ENCODE results near the gene SF1. TPM values are rescaled to one million over a fixed set of nuclear protein-coding genes. Genes with fewer than 3 reads are reported as not detected.

The SF1 gene
- total and polyA plus RNA-seq, 2 of the 8 experiments (the other 6 are each of a cell fraction or from before 2014, with no cell fraction given) = 72.7 to 353 TPM

DNA sequence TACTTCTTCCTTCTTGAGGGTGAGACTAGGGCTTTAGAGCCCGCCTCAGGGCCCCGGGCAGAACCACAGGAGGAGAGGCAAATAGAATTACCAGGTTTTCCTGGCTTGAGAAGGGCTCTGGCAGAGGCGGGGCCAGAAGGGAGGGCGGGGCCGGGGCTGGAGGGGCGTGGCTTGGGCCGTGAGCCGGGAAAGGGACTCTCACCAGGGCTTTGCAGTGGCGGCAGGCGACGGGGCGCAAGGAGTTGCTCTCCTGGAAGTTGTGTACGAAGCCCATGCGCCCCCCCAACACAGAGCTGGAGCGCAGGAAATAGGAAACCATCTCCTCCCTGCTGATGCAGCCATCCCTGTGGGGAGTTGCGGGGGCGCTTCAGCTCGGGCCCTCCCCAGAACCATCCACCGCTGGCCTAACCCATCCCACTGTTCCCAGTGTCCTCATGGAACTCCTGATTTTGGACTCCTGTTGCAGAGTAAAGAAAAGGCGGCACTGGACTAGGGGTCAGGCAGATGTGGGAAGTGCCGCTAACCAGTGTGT is 48.4 kb downstream of the SF1 start:
- H2AK5ac ChIP-seq (ENCODE audit: low read depth, low read length) = no peak overlapping the region
- no peaks in the 10 kb centered on the region; a peak in 2 of 7 replicates for H3K27me3 ChIP-seq (replicated peaks in 1 of 4; ENCODE audit: control insufficient read depth in 3 of 4, extremely low read depth in 1 of 4, insufficient read depth in 3 of 4, low read length in 3 of 4)
- no peak overlapping the region for H3K14ac ChIP-seq (ENCODE audit: insufficient read length)
- no peaks in the 10 kb centered on the region for H3K79me2 ChIP-seq (ENCODE audit: control insufficient read depth in 1 of 2, insufficient read depth in 2 of 2, low read length in 2 of 2)
- no peaks in the 10 kb centered on the region; the same call in 1 of the 2 replicates for H3K23me2 ChIP-seq (ENCODE audit: low read depth, low read length)
- peak overlapping the region; percentile 56 to 74 for H3K4me2 ChIP-seq (ENCODE audit: insufficient read depth in 1 of 2, low read depth in 2 of 2, low read length in 2 of 2)
- H4K91ac ChIP-seq (replicated peaks; ENCODE audit: insufficient read length, low read length) = peak overlapping the region; percentile 58
- no peak overlapping the region for H2BK120ac ChIP-seq (replicated peaks; ENCODE audit: low read depth, low read length)
- peak overlapping the region; percentile 91; the same call in 1 of the 2 replicates for H2AFZ ChIP-seq (ENCODE audit: low read length)
- peak overlapping the region; percentile 62 for H3K18ac ChIP-seq (ENCODE audit: extremely low read depth, low read length)
- no peak overlapping the region for H3K56ac ChIP-seq (replicated peaks; ENCODE audit: insufficient read length, low read depth, low read length)
- H4K20me1 ChIP-seq (replicated peaks in 1 of 2; ENCODE audit: control insufficient read depth in 1 of 2, insufficient read depth in 2 of 2, low read length in 2 of 2) = no peaks in the 10 kb centered on the region
- no peak overlapping the region for H3K23ac ChIP-seq (ENCODE audit: insufficient read length)
- H3K27ac ChIP-seq (ENCODE audit: low read depth, low read length) = no peak overlapping the region
- H3K4me3 ChIP-seq (ENCODE audit: extremely low read depth in 1 of 4, insufficient read depth in 2 of 4, low read depth in 3 of 4, low read length in 4 of 4) = peak overlapping the region; percentile 16 to 43 (median 29); a peak in 5 of 8 replicates
- ChIA-PET CTCF (ENCODE audit: partially characterized antibody) (interaction anchor here (1.3 to 1.7 kb wide), 2 partner anchors 9 to 11 kb away, joined by 3 to 5 read pairs; no protein-coding TSS in a partner anchor), POLR2A (ENCODE audit: partially characterized antibody) (interaction anchor here (0.9 to 42.9 kb wide), 4 partner anchors 10 to 36 kb away, joined by 4 to 1087 read pairs (median 12); partner anchors contain the start of genes PYGM and SF1)
- H2BK12ac ChIP-seq (ENCODE audit: low read depth, low read length) = peak overlapping the region; percentile 46; the same call in 1 of the 2 replicates
- 0 out of 8 replicates have a peak, but pooled peaks cover 0 to 2% (median 0%) of the 10 kb centered on the region in 4 experiments for H3K36me3 ChIP-seq (ENCODE audit: control insufficient read depth in 2 of 4, insufficient read depth in 4 of 4, low read length in 3 of 4)
- H3K79me1 ChIP-seq (ENCODE audit: low read depth, low read length) = peaks cover 4% of the 10 kb centered on the region; the same call in 1 of the 2 replicates
- TF ChIP-seq POLR2A (IDR thresholded peaks at IDR 0.05; ENCODE audit: control extremely low read depth in 1 of 2, low read depth in 2 of 2, low read length in 2 of 2) (peak in 1 of 2 experiments; percentile 46; a peak in 1 of 3 replicates), KDM4A (IDR thresholded peaks at IDR 0.05; ENCODE audit: low read depth, low read length, severe bottlenecking) (peak; percentile 41), SP4 (IDR thresholded peaks at IDR 0.05; ENCODE audit: low read length) (no peak), TAF1 (IDR thresholded peaks at IDR 0.05; ENCODE audit: low read depth, low read length) (peak; percentile 53; the same call in 1 of the 2 replicates)
- TF ChIP-seq, protein P1, sequence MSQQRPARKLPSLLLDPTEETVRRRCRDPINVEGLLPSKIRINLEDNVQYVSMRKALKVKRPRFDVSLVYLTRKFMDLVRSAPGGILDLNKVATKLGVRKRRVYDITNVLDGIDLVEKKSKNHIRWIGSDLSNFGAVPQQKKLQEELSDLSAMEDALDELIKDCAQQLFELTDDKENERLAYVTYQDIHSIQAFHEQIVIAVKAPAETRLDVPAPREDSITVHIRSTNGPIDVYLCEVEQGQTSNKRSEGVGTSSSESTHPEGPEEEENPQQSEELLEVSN (IDR thresholded peaks at IDR 0.05) = 0 out of 2 replicates have a peak, but pooled peaks have one; percentile 24
- H2BK20ac ChIP-seq (ENCODE audit: low read length) = no peak overlapping the region
- DNase-seq (ENCODE audit: low read depth in 1 of 2, low spot score in 2 of 2) = peak in 1 of 2 experiments; percentile 91
- H3K4ac ChIP-seq (replicated peaks; ENCODE audit: insufficient read length, low read depth, low read length) = peak overlapping the region; percentile 4
- H4K5ac ChIP-seq (ENCODE audit: insufficient read length, low read depth, low read length) = no peak overlapping the region
- peaks cover 4 to 32% (median 20%) of the 10 kb centered on the region in 4 experiments for H3K4me1 ChIP-seq (replicated peaks in 1 of 4; ENCODE audit: control insufficient read depth in 3 of 4, insufficient read depth in 4 of 4, low read length in 3 of 4)
- H2BK5ac ChIP-seq (ENCODE audit: low read depth, low read length) = peak overlapping the region; percentile 40; the same call in 1 of the 2 replicates
- FAIRE-seq = peak; percentile 28
- H4K8ac ChIP-seq (ENCODE audit: extremely low read depth, insufficient read depth, low read length) = 0 out of 2 replicates have a peak overlapping the region, but pooled peaks have one; percentile 86
- 23% methylated on average over 15 of the region's 21 CpGs; no CpG with 5 or more reads in 1 of the 2 experiments for WGBS, 2 experiments (ENCODE audit: extremely low coverage in 1 of 2, insufficient coverage in 1 of 2, insufficient read length in 1 of 2, insufficient replicate concordance in 2 of 2, low coverage in 1 of 2, low lambda C conversion rate in 2 of 2, missing lambda C conversion rate in 1 of 2)
- peak overlapping the region; percentile 90; the same call in 1 of the 2 replicates for H2BK15ac ChIP-seq (ENCODE audit: low read length)
- no peaks in the 10 kb centered on the region for H3K9me3 ChIP-seq (ENCODE audit: insufficient read depth in 2 of 2, low read depth in 1 of 2, low read length in 1 of 2)
- no peak overlapping the region; a peak in 3 of 7 replicates for H3K9ac ChIP-seq (replicated peaks in 1 of 4; ENCODE audit: extremely low read depth in 1 of 4, low read depth in 3 of 4, low read length in 3 of 4)

Data from H1 (cell line).